Smooth muscle cell (in vitro differentiated cells): ENCODE measurements around the gene ARID1B. TPM values are rescaled to one million over a fixed set of nuclear protein-coding genes. Genes with fewer than 3 reads are reported as not detected.

Experiments
- DNase-seq: peaks from one replicate; lab custom pipeline; 2025; ENCODE audit not compliant: unreplicated experiment; lab: John Stamatoyannopoulos, UW
- H2AFZ ChIP-seq: fragments of 200-600 bp; sonication (generic); 2 replicates; pipeline ENCODE4 v1.6.0; 2016; ENCODE audit warnings: antibody characterized with exemption, low read depth, mild to moderate bottlenecking
- H3F3A ChIP-seq: fragments of 200-600 bp; sonication (generic); 2 replicates; pipeline ENCODE4 v1.6.0; 2017; ENCODE audit warnings: antibody characterized with exemption, low read depth
- H3K27ac ChIP-seq: fragments of 200-600 bp; sonication (generic); 2 replicates; pipeline ENCODE4 v1.5.1; 2016; ENCODE audit warnings: low read depth, mild to moderate bottlenecking
- H3K27me3 ChIP-seq: fragments of 200-600 bp; sonication (generic); 2 replicates; pipeline ENCODE4 v1.6.1; 2016; ENCODE audit warnings: low read depth, mild to moderate bottlenecking
- H3K36me3 ChIP-seq: fragments of 200-600 bp; sonication (generic); 2 replicates; pipeline ENCODE4 v1.5.1; 2016; ENCODE audit warnings: low read depth
- H3K4me1 ChIP-seq: fragments of 200-600 bp; sonication (generic); 2 replicates; pipeline ENCODE4 v1.5.1; 2016; ENCODE audit warnings: low read depth
- H3K4me2 ChIP-seq: fragments of 200-600 bp; sonication (generic); 2 replicates; pipeline ENCODE4 v1.6.0; 2016; ENCODE audit warnings: mild to moderate bottlenecking
- H3K4me3 ChIP-seq: fragments of 200-600 bp; sonication (generic); 2 replicates; pipeline ENCODE4 v1.5.1; 2016; ENCODE audit warnings: mild to moderate bottlenecking
- H3K79me2 ChIP-seq: fragments of 200-600 bp; sonication (generic); 2 replicates; pipeline ENCODE4 v1.6.0; 2016; ENCODE audit warnings: low read depth, mild to moderate bottlenecking
- H3K9ac ChIP-seq: fragments of 200-600 bp; sonication (generic); 2 replicates; pipeline ENCODE4 v1.6.0; 2016; ENCODE audit warnings: low read depth
- H3K9me3 ChIP-seq: fragments of 200-600 bp; sonication (generic); replicated peaks from 2 replicates; pipeline ENCODE4 v1.5.1; 2016; ENCODE audit warnings: low read depth
- H4K20me1 ChIP-seq: fragments of 200-600 bp; sonication (generic); 2 replicates; pipeline ENCODE4 v1.6.0; 2016; ENCODE audit warnings: low read depth
- WGBS: methylation state at CpG from one replicate; pipeline ENCODE4 v1.1.7; 2016; ENCODE audit warnings: low lambda C conversion rate; 5-methylcytosine and 5-hydroxymethylcytosine counted together
- polyA plus RNA-seq: library from polyadenylated mRNA; unstranded; fragments of >200 nt; fragmentation: Nextera tagmentation; extraction: Ambion mirVana; gene quantifications from 2 replicates; pipeline ENCODE4 v1.2.1, GENCODE V29; 2016
- total RNA-seq: library from RNA; depleted of rRNA; stranded (reverse); fragments of >200 nt; gene quantifications from 2 replicates; pipeline ENCODE4 v1.2.3, GENCODE V29; 2014
- TF ChIP-seq, protein P1 (sequence below): fragments of 200-600 bp; sonication (generic); IDR thresholded peaks from 2 replicates; pipeline ENCODE4 v1.5.1; 2017; ENCODE audit warnings: borderline replicate concordance, mild to moderate bottlenecking, antibody characterized with exemption; ENCODE audit not compliant: insufficient read depth, poor library complexity, severe bottlenecking

The ARID1B gene
- total and polyA plus RNA-seq, 2 experiments from 2014 or later: 30.1 to 65.4 TPM

DNA sequence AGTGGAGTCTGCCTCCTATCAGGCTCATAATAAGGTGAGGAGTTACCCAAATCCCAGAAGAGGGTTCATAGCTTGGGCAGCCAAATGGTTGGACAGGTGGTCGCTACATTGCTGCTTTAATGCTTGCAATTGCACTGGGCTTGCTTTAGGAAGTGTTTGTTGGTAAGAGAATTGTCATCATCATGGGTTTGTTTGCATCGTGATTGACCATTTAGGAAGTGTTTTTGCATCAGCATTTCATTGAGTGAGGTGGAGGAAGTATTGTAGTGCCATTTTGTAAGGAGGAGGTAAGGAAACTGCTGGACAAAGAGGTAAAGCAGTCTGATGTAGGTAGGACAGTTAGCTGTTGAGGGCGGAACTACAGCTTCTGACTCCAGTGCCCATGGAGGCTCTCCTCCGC lies 101.5 kb downstream of the ARID1B start:
- Histone ChIP-seq H3K9ac (no peak overlapping the region), H3K4me3 (no peak overlapping the region), H3K27me3 (no peaks in the 10 kb centered on the region), H3K4me2 (no peak overlapping the region), H3K36me3 (no peaks in the 10 kb centered on the region), H3K79me2 (peaks cover 99% of the 10 kb centered on the region), H2AFZ (no peak overlapping the region), H3K27ac (no peak overlapping the region), H4K20me1 (peaks cover 100% of the 10 kb centered on the region), H3F3A (no peaks in the 10 kb centered on the region), H3K4me1 (no peaks in the 10 kb centered on the region), H3K9me3 (no peaks in the 10 kb centered on the region)
- TF ChIP-seq, protein P1, sequence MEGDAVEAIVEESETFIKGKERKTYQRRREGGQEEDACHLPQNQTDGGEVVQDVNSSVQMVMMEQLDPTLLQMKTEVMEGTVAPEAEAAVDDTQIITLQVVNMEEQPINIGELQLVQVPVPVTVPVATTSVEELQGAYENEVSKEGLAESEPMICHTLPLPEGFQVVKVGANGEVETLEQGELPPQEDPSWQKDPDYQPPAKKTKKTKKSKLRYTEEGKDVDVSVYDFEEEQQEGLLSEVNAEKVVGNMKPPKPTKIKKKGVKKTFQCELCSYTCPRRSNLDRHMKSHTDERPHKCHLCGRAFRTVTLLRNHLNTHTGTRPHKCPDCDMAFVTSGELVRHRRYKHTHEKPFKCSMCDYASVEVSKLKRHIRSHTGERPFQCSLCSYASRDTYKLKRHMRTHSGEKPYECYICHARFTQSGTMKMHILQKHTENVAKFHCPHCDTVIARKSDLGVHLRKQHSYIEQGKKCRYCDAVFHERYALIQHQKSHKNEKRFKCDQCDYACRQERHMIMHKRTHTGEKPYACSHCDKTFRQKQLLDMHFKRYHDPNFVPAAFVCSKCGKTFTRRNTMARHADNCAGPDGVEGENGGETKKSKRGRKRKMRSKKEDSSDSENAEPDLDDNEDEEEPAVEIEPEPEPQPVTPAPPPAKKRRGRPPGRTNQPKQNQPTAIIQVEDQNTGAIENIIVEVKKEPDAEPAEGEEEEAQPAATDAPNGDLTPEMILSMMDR: no peak
- no peak for DNase-seq
- WGBS: 94% methylated on average over 4 of the region's 4 CpGs

DNA sequence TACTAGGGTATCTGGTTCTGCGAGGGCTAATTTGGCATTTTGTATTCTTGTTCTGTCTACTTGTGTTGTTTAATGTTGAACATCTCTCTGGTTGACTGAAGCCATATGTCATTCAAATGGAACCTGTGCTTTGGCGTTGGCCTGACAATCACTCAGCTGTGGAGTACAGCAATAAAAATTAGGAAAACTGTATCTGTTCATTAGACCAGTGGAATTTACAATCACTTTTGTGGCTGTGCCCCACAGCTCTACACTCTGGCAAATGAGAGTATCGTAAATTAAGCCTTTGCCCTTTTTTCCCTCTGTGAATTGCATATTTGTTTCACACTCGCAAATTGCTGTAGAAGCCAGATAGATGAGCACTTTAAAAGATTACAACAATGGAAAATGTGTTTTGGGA lies 102.0 kb downstream of the ARID1B start:
- H4K20me1 ChIP-seq: peaks cover 100% of the 10 kb centered on the region
- TF ChIP-seq, protein P1: no peak
- no peaks in the 10 kb centered on the region for H3K36me3 ChIP-seq
- H3K4me2 ChIP-seq: peak overlapping the region; percentile 13
- H3K4me3 ChIP-seq: no peak overlapping the region
- no peaks in the 10 kb centered on the region for H3F3A ChIP-seq
- H3K9ac ChIP-seq: no peak overlapping the region
- H3K9me3 ChIP-seq: no peaks in the 10 kb centered on the region
- 71% methylated on average over 4 of the region's 4 CpGs for WGBS
- H2AFZ ChIP-seq: no peak overlapping the region
- H3K4me1 ChIP-seq: no peaks in the 10 kb centered on the region
- no peaks in the 10 kb centered on the region for H3K27me3 ChIP-seq
- H3K79me2 ChIP-seq: peaks cover 98% of the 10 kb centered on the region
- H3K27ac ChIP-seq: peak overlapping the region; percentile 39
- no peak for DNase-seq

DNA sequence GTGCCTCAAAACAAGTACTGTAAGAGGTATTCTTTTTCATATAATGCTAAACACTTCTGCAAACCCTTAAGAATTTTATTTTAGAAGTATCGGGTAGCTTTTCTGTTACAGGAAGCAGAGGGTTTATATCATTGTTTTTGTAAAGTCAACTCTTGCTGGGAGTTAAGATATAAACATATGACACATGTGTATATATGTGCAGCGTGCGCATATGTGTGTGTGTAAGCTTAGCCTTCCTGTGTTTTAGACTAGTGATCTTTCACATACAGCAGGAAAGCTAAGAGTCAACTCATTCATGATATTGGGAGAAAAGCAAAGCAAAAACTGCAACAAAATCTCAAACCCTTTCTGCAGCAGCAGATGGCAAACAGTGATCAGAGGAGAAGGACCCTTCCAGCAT lies 102.4 kb downstream of the ARID1B start:
- Histone ChIP-seq H3K9me3 (no peaks in the 10 kb centered on the region), H2AFZ (no peak overlapping the region), H3K27ac (peak overlapping the region; percentile 39), H3K9ac (no peak overlapping the region), H3K36me3 (no peaks in the 10 kb centered on the region), H3K4me3 (no peak overlapping the region), H3K79me2 (peaks cover 98% of the 10 kb centered on the region), H4K20me1 (peaks cover 100% of the 10 kb centered on the region), H3K27me3 (no peaks in the 10 kb centered on the region), H3K4me2 (peak overlapping the region; percentile 13), H3F3A (no peaks in the 10 kb centered on the region), H3K4me1 (no peaks in the 10 kb centered on the region)
- TF ChIP-seq, protein P1: no peak
- no peak for DNase-seq
- WGBS: 72% methylated on average over 3 of the region's 3 CpGs

DNA sequence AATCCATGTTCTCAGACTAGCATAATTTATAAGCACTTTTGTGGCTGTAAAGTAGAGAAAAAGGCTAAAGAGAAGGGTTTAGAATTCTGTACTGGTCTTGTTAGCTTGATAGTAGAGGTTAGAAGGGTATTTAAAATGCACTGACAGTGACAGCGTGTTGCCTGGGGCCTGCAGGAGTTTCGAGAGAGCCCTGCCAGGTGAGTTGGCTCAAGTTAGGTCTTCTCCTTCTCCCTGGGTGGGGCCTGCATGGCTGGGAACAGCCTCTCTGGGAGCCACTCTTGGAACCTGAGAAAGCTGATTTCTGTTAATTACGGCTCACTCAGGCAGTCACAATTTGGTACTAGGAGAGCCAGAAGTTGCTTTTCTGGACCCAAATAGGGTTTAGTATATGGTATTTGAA lies 103.7 kb downstream of the ARID1B start:
- Histone ChIP-seq H3K27ac (peak overlapping the region; percentile 23), H3K27me3 (no peaks in the 10 kb centered on the region), H3K4me3 (no peak overlapping the region), H3K36me3 (no peaks in the 10 kb centered on the region), H3K79me2 (peaks cover 98% of the 10 kb centered on the region), H3K4me1 (no peaks in the 10 kb centered on the region), H2AFZ (no peak overlapping the region), H3K4me2 (no peak overlapping the region), H3K9ac (no peak overlapping the region), H3F3A (no peaks in the 10 kb centered on the region), H3K9me3 (no peaks in the 10 kb centered on the region), H4K20me1 (peaks cover 100% of the 10 kb centered on the region)
- TF ChIP-seq, protein P1: no peak
- no peak for DNase-seq
- WGBS: 71% methylated on average over 3 of the region's 3 CpGs
